ENCODE results near the gene RAD51B.
"Not testable (repeated sequence)": the region's sequence is repeated elsewhere in the genome, so short reads cannot be mapped to it uniquely, and the experiment has no call there.

RAD51B gene

GRCh38 chr14:68085742-68086141 is 266.2 kb downstream of the RAD51B start:
- DNase-seq: no peak

GRCh38 chr14:68088451-68088854 is 268.9 kb downstream of the RAD51B start:
- DNase-seq: no peak

DNA sequence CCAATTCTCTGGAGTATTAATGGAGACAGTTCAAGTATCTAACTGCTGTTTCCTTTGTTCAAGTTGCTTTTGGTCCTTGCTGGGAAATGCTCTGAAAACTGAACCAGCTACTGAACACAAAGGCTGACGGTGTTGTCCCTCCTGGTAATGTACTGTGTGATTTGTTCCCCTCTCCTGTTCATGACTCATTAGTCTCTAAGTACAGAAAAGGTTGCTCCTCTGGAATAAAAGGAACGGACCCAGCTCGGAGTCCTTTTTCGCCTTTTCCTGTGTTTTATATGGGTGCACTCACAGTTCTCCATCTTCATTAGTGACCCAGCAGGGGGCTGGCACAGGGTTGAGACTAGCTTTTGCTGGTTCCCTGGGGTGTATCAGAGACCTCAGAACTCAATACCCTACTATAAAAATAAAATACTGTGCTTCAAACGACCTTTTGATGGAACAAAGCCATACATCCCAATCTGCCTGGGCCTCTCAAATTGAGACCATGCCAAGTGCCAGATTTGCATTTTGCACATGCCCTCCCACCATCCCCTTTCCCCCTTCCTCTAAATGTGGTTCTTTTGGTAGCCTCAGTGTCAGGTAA is 269.7 kb downstream of the RAD51B start:
- no peak for DNase-seq

- DNase-seq: no peak
These were observed 274.6 kb downstream of the RAD51B start for GRCh38 chr14:68094158-68094557.

DNA sequence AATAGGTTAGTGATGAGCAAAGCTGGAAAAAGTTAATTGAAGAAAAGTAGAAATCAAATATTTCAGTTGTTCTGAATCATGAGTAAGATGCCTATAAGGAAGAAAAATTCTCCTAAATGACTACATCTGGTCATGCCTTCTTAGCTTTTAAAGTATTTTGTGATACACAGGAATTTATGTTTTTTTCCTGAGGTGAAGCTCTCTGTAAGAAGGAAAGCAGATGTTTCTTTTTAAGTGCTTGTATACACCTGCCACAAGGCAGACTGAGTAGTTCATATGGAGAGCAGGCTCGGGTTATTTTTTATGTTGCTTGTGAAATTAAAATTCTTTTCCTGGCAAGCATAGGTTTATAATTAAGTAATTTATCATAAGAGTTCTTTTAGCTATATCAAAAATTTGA is 275.2 kb downstream of the RAD51B start:
- DNase-seq: no peak

DNA sequence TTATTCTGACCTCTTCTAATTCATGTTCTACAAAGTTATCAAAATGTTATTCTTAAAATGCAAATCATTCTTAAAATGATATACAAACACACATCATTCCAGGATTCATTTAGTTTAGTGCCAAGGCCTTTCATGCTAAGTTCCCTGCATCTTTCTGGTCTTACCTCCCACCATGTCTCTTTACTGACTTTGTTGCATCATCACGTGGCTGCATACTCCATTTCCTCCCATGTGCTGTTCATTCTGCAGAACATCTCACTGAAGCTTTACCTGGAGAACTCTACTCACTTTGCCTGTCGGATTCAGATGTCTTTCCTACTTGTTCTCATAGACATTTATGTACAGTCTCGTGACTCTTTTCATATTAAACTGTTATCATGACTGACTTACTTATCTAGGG is 278.1 kb downstream of the RAD51B start:
- DNase-seq: no peak

- no peak for DNase-seq
These were observed 279.3 kb downstream of the RAD51B start for GRCh38 chr14:68098834-68099233.

GRCh38 chr14:68099495-68100045 is 280.0 kb downstream of the RAD51B start:
- no peak for DNase-seq

DNA sequence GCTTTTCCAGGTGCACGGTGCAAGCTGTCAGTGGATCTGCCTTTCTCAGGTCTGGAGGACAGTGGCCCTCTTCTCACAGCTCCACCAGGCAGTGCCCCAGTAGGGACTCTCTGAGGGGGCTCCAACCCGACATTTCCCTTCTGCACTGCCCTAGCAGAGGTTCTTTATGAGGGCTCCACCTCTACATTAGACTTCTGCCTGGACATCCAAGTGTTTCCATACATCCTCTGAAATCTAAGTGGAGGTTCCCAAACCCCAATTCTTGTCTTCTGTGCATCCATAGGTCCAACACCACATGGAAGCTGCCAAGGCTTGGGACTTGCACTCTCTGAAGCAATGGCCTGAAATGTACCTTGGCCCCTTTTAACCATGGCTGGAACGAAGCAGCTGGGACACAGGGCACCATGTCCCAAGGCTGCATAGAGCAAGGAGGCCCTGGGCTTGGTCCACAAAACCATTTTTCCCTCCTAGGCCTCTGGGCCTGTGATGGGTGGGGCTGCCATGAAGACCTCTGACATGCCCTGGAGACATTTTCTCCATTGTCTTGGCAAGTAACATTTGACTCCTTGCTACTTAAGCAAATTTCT is 282.2 kb downstream of the RAD51B start:
- not testable (repeated sequence) for DNase-seq

DNA sequence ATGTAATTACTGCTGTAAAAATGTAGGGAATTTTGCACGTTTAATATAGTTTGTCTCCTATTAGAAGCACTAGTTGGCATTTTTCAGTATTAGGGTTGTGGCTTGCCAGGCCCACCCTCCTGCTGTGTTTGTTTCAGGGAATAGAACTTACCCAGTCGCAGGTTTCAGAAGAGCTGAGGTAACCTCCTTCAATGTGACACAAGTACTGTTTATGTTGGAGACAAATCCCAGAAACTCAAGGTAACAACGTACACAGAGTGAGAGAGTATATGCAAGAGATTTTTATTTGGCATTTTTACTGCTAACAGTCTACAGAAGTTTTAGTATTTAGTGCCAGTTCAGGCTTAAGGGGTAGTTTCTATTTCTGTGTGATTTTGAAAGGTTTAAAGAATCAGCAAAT is 284.3 kb downstream of the RAD51B start:
- no peak for DNase-seq

GRCh38 chr14:68104518-68104917 is 284.9 kb downstream of the RAD51B start:
- no peak for DNase-seq

GRCh38 chr14:68105816-68106215 is 286.2 kb downstream of the RAD51B start:
- DNase-seq: no peak

GRCh38 chr14:68106456-68106855 is 286.9 kb downstream of the RAD51B start:
- no peak for DNase-seq

GRCh38 chr14:68106905-68107304 is 287.3 kb downstream of the RAD51B start:
- DNase-seq: no peak

GRCh38 chr14:68109132-68109900 is 289.7 kb downstream of the RAD51B start:
- no peak for DNase-seq

DNA sequence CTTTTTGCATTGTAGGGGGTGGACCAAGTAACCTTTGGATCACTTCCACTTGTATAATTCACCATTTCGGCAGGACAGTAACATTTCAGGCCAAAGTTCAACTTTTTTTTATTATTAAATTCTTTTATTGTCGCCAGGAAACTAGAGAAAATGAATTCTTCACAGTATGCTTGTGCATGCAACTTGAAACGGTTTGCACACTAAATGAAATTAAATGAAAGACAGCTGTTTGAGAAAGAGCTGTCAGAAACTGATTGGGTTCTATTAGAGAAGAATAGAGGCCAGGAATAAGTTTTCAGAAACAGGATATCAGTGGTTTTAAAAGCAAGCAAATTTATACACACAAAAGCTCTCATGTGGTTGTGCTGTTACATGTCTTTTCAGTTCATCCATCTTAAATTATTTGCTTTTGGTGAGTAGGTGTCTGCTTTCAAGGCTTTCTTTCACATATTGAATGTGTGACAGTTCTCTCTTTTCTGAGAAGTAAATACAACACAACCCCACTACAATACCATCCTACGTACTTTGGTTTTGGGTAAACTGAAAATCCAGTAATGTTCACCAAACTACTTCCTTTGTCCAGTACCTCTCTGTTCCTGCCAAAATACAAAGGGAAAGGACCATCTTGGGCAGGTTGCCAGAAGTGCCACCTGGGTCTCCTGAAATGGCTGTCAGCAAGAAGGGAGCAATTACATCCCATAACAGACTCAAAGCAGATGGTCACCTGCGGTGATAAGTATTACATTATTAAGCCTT is 291.7 kb downstream of the RAD51B start:
- no peak for DNase-seq

DNA sequence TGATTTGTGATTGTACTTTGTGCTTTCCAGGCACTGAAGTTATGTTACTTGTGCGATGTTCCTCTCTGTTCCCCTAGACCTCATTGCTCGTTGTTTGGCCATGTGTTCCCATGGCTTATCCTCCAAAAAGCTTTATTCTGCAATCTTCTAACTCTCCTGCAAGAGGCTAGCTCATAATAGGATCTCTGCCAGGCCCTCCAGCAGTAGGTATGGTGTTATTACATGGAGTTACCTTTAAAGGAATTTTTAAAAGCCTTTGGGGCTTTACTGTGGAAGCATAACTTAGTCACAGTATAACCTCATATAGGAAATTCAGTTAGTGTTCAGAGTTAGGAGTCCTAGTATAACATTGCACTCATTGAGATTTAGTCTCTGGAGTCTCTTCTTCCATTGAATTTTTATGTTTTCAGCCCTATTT is 292.3 kb downstream of the RAD51B start:
- no peak for DNase-seq

- DNase-seq: no peak
These were observed 292.9 kb downstream of the RAD51B start for GRCh38 chr14:68112442-68112841.

GRCh38 chr14:68113343-68113930 is 293.9 kb downstream of the RAD51B start:
- DNase-seq: no peak

DNA sequence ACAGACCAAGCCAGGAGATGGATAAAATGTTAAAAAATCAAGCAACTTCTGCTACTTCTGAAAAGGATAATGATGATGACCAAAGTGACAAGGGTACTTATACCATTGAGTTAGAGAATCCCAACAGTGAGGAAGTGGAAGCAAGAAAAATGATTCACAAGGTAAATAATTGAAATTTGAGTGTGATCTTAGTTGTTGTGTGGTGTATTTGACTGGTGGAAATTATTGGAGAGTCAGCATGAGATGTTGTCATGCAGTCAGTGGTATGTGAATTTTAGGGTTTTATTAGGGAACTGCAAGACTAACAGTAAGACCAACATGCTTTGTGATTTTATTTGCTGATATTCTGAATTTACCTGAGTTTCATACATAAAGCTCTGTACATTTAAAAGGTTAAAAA is 296.4 kb downstream of the RAD51B start:
- DNase-seq: not testable (repeated sequence)

- DNase-seq: no peak
These were observed 303.1 kb downstream of the RAD51B start for GRCh38 chr14:68122651-68123050.

DNA sequence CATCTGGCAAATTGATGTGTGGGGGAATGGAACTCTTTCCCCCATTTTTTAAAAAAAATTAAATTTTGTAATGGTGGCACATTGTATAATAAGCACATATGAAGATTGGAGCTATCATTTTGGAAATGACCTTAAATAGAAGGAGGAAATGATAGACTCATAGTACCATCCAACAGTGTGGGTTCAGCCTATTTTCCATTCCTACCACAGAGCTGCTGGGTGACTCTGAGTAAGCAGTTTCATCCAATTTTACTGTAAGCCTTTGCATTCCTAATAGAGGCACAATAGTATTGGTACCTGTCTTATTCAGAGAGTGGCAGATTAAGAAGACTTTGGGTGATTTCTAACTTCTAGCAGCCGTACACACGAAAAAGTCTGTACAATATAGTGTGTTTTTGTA is 304.5 kb downstream of the RAD51B start:
- DNase-seq: no peak

Measured in GDM1 (cell line).